COLO668 (cell line): ENCODE data around the gene NOSIP.

ENCODE experiments used
- DNase-seq: peaks from one replicate; lab custom pipeline; 2025; ENCODE audit not compliant: unreplicated experiment; lab: John Stamatoyannopoulos, UW

NOSIP gene

DNA sequence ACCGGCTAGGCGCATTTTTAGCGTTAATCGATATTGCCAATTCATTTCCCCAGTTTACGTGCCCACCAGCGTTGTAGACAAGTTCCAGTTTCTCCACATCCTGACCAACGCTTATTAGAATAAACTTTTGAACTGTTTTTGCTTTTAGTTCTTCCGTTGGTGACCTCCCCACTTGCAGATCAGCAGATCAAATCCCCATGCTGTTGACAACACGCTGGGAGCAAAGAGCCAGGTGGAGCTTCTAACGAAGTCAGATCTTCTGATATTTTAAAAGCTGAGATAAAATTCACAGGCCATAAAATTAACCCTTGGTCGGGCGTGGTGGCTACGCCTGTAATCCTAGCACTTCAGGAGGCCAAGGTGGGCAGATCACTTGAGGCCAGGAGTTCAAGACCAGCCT is 31.3 kb downstream of the NOSIP start:
- DNase-seq, result no peak

DNA sequence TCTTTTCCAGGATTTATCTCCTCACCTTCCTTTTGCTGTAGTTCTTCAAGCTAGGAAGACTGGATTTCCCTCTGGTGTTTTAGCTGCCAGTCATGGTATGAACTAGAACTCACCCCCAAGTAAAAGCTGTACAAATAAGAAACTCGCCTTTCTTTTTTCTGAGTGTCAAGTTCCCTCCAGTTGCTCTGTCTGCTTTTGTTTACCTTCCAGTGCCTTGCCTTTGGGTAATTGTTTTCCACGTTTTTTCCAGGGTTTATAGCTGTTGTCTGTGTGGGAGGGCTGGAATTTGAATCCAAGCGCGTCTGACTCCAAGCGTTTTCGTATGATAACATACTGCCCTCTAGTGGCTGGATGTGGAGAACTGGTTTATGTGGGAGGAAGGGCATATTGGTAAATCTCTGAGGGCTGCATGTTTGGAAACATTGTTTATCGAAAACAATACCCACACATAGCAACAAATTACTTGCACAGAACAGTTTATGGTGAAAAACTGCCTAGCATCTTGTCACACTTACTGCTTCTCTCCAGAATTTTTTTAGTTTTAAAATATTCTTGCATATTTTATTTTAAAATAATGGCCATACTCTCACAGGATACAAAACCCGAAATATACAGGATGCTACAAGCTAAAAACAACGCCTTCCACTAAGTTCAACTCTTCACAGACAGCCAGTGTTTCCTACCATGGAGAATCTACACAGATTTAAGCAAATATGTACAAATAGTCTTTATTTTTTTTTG is 33.4 kb downstream of the NOSIP start:
- peak; percentile 75 for DNase-seq

DNA sequence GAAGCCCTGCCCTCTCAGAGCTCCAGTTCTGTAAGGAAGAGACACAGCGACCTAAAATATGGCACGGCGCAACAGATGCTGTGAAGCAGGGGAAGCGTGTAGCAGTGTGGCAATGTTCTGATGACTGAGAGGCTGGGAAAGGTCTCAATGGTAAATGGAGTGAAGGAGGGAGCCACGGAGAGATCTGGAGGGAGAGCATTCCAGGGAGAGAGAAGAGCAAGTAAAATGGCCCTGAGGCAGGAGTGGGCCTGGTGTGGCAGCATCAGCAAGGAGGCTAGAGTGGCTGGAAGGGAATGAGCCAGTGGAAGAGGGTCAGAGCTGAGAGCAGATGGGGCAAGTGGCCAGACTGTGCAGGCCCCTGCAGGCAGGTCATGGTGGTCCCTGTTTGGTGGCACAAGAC is 36.2 kb downstream of the NOSIP start:
- no peak for DNase-seq

DNA sequence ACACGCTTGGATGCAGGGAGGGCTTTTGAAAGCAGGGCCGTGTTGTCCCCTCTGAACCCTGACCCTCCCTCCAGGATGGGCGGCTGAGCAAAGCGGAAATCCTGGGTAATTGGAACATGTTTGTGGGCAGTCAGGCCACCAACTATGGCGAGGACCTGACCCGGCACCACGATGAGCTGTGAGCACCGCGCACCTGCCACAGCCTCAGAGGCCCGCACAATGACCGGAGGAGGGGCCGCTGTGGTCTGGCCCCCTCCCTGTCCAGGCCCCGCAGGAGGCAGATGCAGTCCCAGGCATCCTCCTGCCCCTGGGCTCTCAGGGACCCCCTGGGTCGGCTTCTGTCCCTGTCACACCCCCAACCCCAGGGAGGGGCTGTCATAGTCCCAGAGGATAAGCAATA is 37.3 kb downstream of the NOSIP start:
- no peak for DNase-seq

DNA sequence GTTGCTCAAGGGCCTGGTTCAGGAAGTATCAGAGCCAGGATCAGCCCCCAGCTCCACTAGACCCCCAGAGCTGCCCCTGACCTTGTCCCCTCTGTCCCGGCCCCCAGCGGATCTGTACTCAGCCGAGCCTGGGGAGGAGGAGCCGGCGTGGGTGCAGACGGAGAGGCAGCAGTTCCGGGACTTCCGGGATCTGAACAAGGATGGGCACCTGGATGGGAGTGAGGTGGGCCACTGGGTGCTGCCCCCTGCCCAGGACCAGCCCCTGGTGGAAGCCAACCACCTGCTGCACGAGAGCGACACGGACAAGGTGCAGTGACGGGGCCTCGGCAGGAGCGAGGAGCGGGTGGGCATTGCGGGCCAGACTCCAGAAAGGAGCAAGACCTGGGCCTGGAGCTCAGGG is 37.9 kb downstream of the NOSIP start:
- no peak for DNase-seq

- DNase-seq, result no peak
Measured at GRCh38 chr19:49541914-49542313, 38.4 kb downstream of the NOSIP start.

DNA sequence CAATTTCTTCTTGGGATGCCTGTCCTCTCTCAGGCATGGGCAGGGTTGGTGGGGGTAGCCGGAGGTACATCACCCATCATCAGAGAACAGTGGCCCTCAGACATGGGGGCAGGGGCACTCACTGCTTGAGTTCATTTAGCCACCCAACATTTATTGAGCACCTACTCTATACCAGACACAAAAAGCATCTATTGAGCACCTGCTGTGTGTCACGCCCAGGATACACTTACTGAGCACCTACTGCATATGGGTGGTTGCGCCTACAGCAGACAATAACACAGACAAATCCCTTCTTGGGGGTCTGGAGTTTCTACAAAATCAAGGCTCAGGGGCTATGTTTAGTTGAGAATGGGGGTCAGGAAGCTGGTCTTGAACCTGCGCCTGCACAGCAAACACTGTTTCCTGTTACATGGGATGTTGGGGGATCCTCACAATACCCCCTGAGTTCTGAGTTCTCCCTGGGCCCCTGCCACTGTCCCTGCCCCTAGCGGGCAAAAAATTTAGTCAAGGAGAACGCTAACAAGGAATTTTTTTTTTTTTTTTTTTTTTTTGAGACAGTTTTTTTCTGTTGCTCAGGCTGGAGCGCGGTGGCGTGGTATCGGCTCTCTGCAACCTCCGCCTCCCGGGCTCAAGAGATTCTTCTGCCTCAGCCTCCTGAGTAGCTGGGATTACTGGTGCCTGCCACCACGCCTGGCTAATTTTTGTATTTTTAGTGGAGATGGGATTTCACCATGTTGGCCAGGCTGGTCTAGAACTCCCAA is 41.0 kb downstream of the NOSIP start:
- DNase-seq, result no peak

- no peak for DNase-seq
Measured at GRCh38 chr19:49538643-49539042, 41.7 kb downstream of the NOSIP start.

DNA sequence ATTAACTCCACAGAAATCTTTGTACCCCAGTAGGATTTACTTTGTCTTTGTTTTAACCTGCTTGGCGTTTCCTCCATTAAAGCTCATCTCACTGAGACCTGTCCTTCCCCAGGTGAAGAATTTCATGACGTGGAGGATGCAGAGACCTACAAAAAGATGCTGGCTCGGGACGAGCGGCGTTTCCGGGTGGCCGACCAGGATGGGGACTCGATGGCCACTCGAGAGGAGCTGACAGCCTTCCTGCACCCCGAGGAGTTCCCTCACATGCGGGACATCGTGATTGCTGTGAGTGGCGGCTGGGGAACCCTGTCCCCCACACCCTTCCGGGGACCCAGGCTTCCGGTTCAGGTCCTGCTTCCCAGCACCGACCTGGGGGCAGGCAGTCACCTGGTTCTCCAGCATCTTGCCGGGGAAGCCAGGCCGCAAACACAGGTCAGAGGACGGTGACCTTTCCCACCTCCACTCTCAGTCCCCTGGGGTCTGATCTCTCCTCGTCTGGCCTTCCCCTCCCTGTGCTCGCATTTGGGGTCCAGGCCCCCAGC is 43.4 kb downstream of the NOSIP start:
- DNase-seq, result no peak

- DNase-seq, result no peak
Measured at GRCh38 chr19:49534632-49535385, 45.5 kb downstream of the NOSIP start.

GRCh38 chr19:49533551-49534488 is 46.5 kb downstream of the NOSIP start:
- peak; percentile 78 for DNase-seq

DNA sequence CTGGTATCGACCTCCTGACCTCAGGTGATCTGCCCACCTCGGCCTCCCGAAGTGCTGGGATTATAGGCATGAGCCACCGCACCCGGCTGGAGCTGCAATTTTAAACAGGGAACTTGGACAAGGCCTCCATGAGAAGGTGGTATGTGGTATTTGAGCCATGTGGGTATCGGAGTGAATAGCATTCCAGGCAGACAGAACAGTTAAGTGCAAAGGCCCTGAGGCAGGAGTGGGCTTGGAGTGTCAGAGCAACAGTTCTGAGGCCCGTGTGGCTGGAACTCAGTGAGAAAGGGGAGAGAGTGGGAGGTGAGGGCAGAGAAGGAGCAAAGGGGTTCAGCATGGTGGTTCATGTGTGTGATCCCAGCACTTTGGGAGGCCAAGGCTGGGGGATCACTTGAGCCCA is 49.6 kb downstream of the NOSIP start:
- DNase-seq, result no peak

DNA sequence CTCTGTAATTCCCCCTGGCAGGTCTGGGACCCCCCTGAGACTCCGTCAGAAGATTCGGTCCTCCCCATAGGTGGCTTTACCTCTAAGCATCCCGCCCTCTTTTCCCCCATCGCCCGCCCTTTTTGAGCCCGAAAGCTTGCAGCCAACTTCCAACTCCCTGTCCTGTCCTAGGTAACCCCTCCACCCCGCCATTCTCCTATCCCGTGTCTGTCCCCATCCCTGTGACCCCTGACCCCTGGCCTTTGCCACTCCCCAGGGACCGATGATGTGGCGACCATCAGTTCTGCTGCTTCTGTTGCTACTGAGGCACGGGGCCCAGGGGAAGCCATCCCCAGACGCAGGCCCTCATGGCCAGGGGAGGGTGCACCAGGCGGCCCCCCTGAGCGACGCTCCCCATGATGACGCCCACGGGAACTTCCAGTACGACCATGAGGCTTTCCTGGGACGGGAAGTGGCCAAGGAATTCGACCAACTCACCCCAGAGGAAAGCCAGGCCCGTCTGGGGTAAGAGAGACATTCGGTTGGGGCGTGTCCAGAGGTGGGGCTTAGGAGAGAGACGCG is 52.1 kb downstream of the NOSIP start:
- no peak for DNase-seq

DNA sequence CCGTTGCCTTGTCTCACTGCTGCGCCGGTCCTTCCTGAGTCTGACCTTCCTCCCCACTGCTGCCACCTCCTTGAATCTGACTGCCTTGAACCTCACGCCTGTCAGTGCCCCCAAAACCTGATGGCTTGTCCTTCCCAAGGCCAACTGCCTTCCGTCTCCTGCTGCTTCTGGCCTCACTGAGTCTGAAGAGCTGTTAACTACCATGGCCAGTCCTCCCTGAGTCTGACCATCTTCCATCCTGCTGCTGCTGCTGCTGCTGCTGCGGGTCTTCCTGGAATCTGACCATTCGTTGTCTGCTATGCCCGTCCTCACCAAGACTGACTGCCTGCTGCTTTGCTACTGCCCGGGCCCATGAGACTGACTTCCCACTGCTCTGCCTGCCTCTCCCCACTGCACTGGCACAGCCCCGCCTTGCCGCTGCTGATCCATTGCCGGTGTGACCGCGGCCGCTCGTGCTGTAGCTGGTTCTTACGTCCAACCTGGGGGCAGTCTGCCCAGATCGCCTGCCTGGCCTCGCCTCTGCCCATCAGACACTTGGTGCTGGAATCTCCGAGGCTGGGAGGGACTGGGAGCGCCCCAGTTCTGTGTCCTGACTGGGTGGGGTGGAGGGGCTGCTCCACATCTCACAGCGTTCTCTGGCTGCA is 55.4 kb downstream of the NOSIP start:
- no peak for DNase-seq

DNA sequence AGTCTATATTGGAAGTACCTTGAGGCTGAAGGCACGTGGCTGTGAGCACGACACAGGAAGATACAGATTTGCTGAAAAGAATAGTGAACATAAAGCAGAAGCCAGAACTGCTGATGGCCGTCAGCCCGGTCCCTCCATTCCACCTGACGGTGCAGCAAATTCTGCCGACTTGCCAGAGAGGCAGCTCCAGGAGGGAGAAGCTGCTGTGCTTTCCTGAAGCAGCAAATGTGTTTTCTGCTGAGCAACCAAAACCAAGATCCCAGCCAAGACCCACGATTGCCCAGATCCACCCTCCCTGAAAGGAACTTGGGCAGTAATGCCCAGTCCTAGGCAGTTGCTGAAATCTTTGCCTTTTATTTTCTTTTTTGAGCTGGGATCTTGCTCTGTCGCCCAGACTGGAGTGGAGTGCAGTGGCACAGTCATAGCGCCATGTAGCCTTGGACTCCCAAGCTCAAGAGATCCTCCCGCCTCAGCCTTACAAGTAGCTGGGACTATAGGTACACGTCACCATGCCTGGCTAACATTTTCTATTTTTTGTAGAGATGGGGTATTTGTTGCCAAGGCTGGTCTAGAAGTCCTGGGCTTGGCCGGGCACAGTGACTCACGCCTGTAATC is 59.5 kb downstream of the NOSIP start:
- DNase-seq, result no peak

GRCh38 chr19:49518033-49518432 is 62.3 kb downstream of the NOSIP start:
- no peak for DNase-seq

GRCh38 chr19:49515767-49516166 is 64.6 kb downstream of the NOSIP start:
- no peak for DNase-seq

DNA sequence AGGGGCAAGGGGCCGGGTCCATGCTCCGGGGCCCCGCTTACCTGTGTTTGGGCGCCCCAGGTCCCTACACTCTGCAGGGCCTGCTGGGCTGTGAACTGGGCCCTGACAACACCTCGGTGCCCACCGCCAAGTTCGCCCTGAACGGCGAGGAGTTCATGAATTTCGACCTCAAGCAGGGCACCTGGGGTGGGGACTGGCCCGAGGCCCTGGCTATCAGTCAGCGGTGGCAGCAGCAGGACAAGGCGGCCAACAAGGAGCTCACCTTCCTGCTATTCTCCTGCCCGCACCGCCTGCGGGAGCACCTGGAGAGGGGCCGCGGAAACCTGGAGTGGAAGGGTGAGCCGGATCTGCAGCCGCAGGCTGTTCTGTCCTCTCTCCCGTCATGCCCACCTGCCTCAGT is 66.2 kb downstream of the NOSIP start:
- DNase-seq, result no peak

DNA sequence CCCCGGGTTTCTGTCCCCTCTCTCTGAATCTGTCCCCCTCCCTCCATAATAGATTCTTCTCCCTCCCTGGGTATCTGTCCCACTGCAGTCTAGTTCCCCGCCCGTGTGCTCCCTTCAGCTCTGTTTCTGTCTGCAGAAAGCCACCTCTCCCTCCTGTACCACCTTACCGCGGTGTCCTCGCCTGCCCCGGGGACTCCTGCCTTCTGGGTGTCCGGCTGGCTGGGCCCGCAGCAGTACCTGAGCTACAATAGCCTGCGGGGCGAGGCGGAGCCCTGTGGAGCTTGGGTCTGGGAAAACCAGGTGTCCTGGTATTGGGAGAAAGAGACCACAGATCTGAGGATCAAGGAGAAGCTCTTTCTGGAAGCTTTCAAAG is 66.6 kb downstream of the NOSIP start:
- DNase-seq, result no peak
